Measurements from ENCODE around the gene C10orf95.

Gene C10orf95

DNA sequence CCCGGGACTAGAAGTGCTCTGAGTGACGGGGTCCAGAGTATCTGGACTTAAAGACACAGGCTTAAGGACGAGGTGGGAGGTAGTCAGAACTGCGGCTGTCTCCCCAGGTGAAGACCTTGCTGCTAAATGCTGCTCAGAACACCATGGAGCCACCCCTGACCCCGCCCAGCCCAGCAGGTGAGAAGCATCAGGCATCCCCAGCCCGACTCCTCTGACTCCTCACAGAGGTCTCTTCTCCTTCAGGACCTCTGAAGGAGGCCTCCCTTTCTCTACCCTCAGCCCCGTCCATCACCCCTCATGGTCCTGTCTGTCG lies 50.0 kb downstream of the C10orf95 start:
- no peak for DNase-seq

GRCh38 chr10:102400598-102401341 lies 50.6 kb downstream of the C10orf95 start:
- DNase-seq: no peak

DNA sequence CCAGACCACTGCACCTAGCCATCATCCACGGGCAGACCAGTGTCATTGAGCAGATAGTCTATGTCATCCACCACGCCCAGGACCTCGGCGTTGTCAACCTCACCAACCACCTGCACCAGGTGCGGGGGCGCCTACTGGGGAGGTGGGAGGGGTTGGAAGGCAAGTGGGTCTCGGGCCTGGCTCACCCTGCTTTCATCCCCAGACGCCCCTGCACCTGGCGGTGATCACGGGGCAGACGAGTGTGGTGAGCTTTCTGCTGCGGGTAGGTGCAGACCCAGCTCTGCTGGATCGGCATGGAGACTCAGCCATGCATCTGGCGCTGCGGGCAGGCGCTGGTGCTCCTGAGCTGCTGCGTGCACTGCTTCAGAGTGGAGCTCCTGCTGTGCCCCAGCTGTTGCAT lies 51.3 kb downstream of the C10orf95 start:
- DNase-seq: no peak
